Measurements from ENCODE around the gene LBHD2.

GRCh38 chr14:103122585-103122946 is 38.6 kb downstream of the LBHD2 start:
- TF ChIP-seq POLR2AphosphoS5 (IDR thresholded peaks at IDR 0.05; ENCODE audit: borderline replicate concordance, low read depth, low read length) (no peak), EZH2 (IDR thresholded peaks at IDR 0.05) (no peak)
